Smooth muscle cell (in vitro differentiated cells): ENCODE results near the gene ACP1. TPM values are rescaled to one million over a fixed set of nuclear protein-coding genes. Genes with fewer than 3 reads are reported as not detected.

ENCODE experiments used
- DNase-seq: peaks from one replicate; lab custom pipeline; 2025; ENCODE audit not compliant: unreplicated experiment; lab: John Stamatoyannopoulos, UW
- H2AFZ ChIP-seq: fragments of 200-600 bp; sonication (generic); 2 replicates; pipeline ENCODE4 v1.6.0; 2016; ENCODE audit warnings: antibody characterized with exemption, low read depth, mild to moderate bottlenecking
- H3F3A ChIP-seq: fragments of 200-600 bp; sonication (generic); 2 replicates; pipeline ENCODE4 v1.6.0; 2017; ENCODE audit warnings: antibody characterized with exemption, low read depth
- H3K27ac ChIP-seq: fragments of 200-600 bp; sonication (generic); 2 replicates; pipeline ENCODE4 v1.5.1; 2016; ENCODE audit warnings: low read depth, mild to moderate bottlenecking
- H3K27me3 ChIP-seq: fragments of 200-600 bp; sonication (generic); 2 replicates; pipeline ENCODE4 v1.6.1; 2016; ENCODE audit warnings: low read depth, mild to moderate bottlenecking
- H3K36me3 ChIP-seq: fragments of 200-600 bp; sonication (generic); 2 replicates; pipeline ENCODE4 v1.5.1; 2016; ENCODE audit warnings: low read depth
- H3K4me1 ChIP-seq: fragments of 200-600 bp; sonication (generic); 2 replicates; pipeline ENCODE4 v1.5.1; 2016; ENCODE audit warnings: low read depth
- H3K4me2 ChIP-seq: fragments of 200-600 bp; sonication (generic); 2 replicates; pipeline ENCODE4 v1.6.0; 2016; ENCODE audit warnings: mild to moderate bottlenecking
- H3K4me3 ChIP-seq: fragments of 200-600 bp; sonication (generic); 2 replicates; pipeline ENCODE4 v1.5.1; 2016; ENCODE audit warnings: mild to moderate bottlenecking
- H3K79me2 ChIP-seq: fragments of 200-600 bp; sonication (generic); 2 replicates; pipeline ENCODE4 v1.6.0; 2016; ENCODE audit warnings: low read depth, mild to moderate bottlenecking
- H3K9ac ChIP-seq: fragments of 200-600 bp; sonication (generic); 2 replicates; pipeline ENCODE4 v1.6.0; 2016; ENCODE audit warnings: low read depth
- H3K9me3 ChIP-seq: fragments of 200-600 bp; sonication (generic); replicated peaks from 2 replicates; pipeline ENCODE4 v1.5.1; 2016; ENCODE audit warnings: low read depth
- H4K20me1 ChIP-seq: fragments of 200-600 bp; sonication (generic); 2 replicates; pipeline ENCODE4 v1.6.0; 2016; ENCODE audit warnings: low read depth
- CTCF ChIP-seq: fragments of 200-600 bp; sonication (generic); IDR thresholded peaks from 2 replicates; pipeline ENCODE4 v1.5.1; 2017; ENCODE audit warnings: borderline replicate concordance, mild to moderate bottlenecking, antibody characterized with exemption; ENCODE audit not compliant: insufficient read depth, poor library complexity, severe bottlenecking
- WGBS: methylation state at CpG from one replicate; pipeline ENCODE4 v1.1.7; 2016; ENCODE audit warnings: low lambda C conversion rate; 5-methylcytosine and 5-hydroxymethylcytosine counted together
- polyA plus RNA-seq: library from polyadenylated mRNA; unstranded; fragments of >200 nt; fragmentation: Nextera tagmentation; extraction: Ambion mirVana; gene quantifications from 2 replicates; pipeline ENCODE4 v1.2.1, GENCODE V29; 2016
- total RNA-seq: library from RNA; depleted of rRNA; stranded (reverse); fragments of >200 nt; gene quantifications from 2 replicates; pipeline ENCODE4 v1.2.3, GENCODE V29; 2014

The ACP1 gene
- total and polyA plus RNA-seq, 2 experiments from 2014 or later: 168 to 182 TPM

GRCh38 chr2:269356-270030 lies 4.7 kb downstream of the ACP1 start:
- no peak for TF ChIP-seq CTCF
- H3K27ac ChIP-seq: no peak overlapping the region
- H3K4me2 ChIP-seq: no peak overlapping the region
- peaks cover 4% of the 10 kb centered on the region for H3K36me3 ChIP-seq
- no peaks in the 10 kb centered on the region for H3K9me3 ChIP-seq
- H2AFZ ChIP-seq: no peak overlapping the region
- no peak overlapping the region for H3K9ac ChIP-seq
- no peak for DNase-seq
- no peaks in the 10 kb centered on the region for H3K27me3 ChIP-seq
- H3K4me1 ChIP-seq: peaks cover 10% of the 10 kb centered on the region
- H3K4me3 ChIP-seq: no peak overlapping the region
- H3F3A ChIP-seq: no peaks in the 10 kb centered on the region
- peaks cover 97% of the 10 kb centered on the region for H3K79me2 ChIP-seq
- 96% methylated on average over 4 of the region's 4 CpGs for WGBS
- H4K20me1 ChIP-seq: peaks cover 85% of the 10 kb centered on the region

DNA sequence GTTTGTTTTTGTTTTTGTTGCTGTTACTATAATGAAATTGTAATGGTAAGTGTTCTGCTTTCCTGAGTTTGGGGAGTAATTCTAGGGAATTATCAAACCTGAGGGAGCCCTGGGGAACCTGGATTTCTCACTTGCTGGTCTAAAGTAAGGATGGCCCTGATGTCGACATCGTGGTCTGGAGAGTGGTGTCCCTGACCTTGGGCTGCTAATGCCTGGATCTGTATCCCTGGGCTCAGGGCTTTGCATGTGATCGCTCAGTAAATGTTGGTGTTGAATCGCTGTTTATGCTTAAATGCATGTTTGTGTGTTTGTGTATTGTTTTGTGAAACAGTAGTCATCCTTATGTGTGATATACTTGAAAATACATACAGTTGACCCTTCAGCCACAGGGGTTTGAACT lies 6.1 kb downstream of the ACP1 start:
- Histone ChIP-seq H3K9ac (no peak overlapping the region), H2AFZ (no peak overlapping the region), H3K27ac (no peak overlapping the region), H3K9me3 (no peaks in the 10 kb centered on the region), H3F3A (no peaks in the 10 kb centered on the region), H3K36me3 (peaks cover 4% of the 10 kb centered on the region), H3K4me2 (no peak overlapping the region), H3K4me3 (no peak overlapping the region), H3K4me1 (peaks cover 4% of the 10 kb centered on the region), H4K20me1 (peaks cover 99% of the 10 kb centered on the region), H3K79me2 (peaks cover 94% of the 10 kb centered on the region), H3K27me3 (no peaks in the 10 kb centered on the region)
- TF ChIP-seq CTCF: no peak
- WGBS: 94% methylated on average over 4 of the region's 4 CpGs
- DNase-seq: no peak

DNA sequence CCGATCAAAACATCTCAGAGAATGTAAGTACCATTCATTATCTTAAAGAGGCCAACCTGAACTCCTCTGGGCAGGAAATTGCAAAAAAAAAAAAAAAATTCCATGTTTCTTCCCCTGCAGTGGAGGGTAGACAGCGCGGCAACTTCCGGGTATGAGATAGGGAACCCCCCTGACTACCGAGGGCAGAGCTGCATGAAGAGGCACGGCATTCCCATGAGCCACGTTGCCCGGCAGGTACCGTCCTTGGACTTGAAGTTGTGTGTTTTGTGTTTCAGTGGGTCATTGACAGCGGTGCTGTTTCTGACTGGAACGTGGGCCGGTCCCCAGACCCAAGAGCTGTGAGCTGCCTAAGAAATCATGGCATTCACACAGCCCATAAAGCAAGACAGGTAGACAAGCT lies 7.2 kb downstream of the ACP1 start:
- Histone ChIP-seq H3K4me1 (no peaks in the 10 kb centered on the region), H3K9ac (no peak overlapping the region), H3K79me2 (peaks cover 83% of the 10 kb centered on the region), H2AFZ (no peak overlapping the region), H3K36me3 (peaks cover 7% of the 10 kb centered on the region), H3K9me3 (no peaks in the 10 kb centered on the region), H3K27me3 (no peaks in the 10 kb centered on the region), H4K20me1 (peaks cover 100% of the 10 kb centered on the region), H3K27ac (no peak overlapping the region), H3F3A (no peaks in the 10 kb centered on the region), H3K4me3 (no peak overlapping the region), H3K4me2 (no peak overlapping the region)
- WGBS: 98% methylated on average over 12 of the region's 12 CpGs
- no peak for DNase-seq
- TF ChIP-seq CTCF: no peak

DNA sequence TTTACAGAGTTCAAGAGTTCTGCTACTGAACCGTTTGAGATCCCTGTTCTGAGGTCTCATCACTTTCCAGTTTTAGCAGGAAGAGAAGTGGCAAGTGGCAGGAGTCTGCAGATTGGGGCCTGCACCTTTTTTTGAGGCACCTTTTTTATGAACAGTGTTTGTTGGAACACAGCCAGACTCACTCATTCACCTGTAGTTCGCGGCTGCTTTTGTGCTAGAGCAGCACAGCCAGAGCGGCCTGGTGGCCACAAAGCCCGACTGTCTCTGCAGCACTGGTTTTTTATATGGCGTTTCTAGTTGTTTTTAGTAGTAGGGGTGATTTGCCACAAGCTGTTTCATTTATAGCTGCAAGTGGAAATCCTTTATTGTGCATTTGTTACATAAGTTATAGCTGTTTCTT lies 8.6 kb downstream of the ACP1 start:
- Histone ChIP-seq H3K27me3 (no peaks in the 10 kb centered on the region), H3K4me2 (no peak overlapping the region), H3K27ac (no peak overlapping the region), H2AFZ (no peak overlapping the region), H3F3A (no peaks in the 10 kb centered on the region), H4K20me1 (peaks cover 100% of the 10 kb centered on the region), H3K9me3 (no peaks in the 10 kb centered on the region), H3K4me3 (no peak overlapping the region), H3K4me1 (no peaks in the 10 kb centered on the region), H3K79me2 (peaks cover 69% of the 10 kb centered on the region), H3K9ac (no peak overlapping the region), H3K36me3 (peaks cover 21% of the 10 kb centered on the region)
- WGBS: 90% methylated on average over 6 of the region's 6 CpGs
- no peak for TF ChIP-seq CTCF
- DNase-seq: no peak
